ENCODE data around the gene VAMP5. TPM values are rescaled to one million over a fixed set of nuclear protein-coding genes. Genes with fewer than 3 reads are reported as not detected.

The VAMP5 gene
- total and polyA plus RNA-seq, 9 of the 15 experiments (the other 6 are each of a cell fraction or from before 2014, with no cell fraction given), result 0.54 to 1.9 (median 1.5) TPM; not detected in 2

- TF ChIP-seq, protein P1, sequence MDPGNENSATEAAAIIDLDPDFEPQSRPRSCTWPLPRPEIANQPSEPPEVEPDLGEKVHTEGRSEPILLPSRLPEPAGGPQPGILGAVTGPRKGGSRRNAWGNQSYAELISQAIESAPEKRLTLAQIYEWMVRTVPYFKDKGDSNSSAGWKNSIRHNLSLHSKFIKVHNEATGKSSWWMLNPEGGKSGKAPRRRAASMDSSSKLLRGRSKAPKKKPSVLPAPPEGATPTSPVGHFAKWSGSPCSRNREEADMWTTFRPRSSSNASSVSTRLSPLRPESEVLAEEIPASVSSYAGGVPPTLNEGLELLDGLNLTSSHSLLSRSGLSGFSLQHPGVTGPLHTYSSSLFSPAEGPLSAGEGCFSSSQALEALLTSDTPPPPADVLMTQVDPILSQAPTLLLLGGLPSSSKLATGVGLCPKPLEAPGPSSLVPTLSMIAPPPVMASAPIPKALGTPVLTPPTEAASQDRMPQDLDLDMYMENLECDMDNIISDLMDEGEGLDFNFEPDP (CRISPR knock-in tag; IDR thresholded peaks at IDR 0.05), result no peak
- TF ChIP-seq DACH1 (IDR thresholded peaks at IDR 0.05; ENCODE audit: partially characterized antibody), result no peak
- no peak for TF ChIP-seq NR2C2 (CRISPR knock-in tag; IDR thresholded peaks at IDR 0.05)
- TF ChIP-seq NR2C2 (tag; IDR thresholded peaks at IDR 0.05), result peak; percentile 90
- no peak for TF ChIP-seq CBX8 (IDR thresholded peaks at IDR 0.05; ENCODE audit: borderline replicate concordance, extremely low read depth, low read depth, low read length, poor library complexity, severe bottlenecking)
- TF ChIP-seq, protein P2, sequence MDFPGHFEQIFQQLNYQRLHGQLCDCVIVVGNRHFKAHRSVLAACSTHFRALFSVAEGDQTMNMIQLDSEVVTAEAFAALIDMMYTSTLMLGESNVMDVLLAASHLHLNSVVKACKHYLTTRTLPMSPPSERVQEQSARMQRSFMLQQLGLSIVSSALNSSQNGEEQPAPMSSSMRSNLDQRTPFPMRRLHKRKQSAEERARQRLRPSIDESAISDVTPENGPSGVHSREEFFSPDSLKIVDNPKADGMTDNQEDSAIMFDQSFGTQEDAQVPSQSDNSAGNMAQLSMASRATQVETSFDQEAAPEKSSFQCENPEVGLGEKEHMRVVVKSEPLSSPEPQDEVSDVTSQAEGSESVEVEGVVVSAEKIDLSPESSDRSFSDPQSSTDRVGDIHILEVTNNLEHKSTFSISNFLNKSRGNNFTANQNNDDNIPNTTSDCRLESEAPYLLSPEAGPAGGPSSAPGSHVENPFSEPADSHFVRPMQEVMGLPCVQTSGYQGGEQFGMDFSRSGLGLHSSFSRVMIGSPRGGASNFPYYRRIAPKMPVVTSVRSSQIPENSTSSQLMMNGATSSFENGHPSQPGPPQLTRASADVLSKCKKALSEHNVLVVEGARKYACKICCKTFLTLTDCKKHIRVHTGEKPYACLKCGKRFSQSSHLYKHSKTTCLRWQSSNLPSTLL (IDR thresholded peaks at IDR 0.05), result no peak
- 0 out of 2 replicates have a peak, but pooled peaks have one; percentile 17 for TF ChIP-seq ZNF212 (CRISPR knock-in tag; IDR thresholded peaks at IDR 0.05)
- TF ChIP-seq HDAC2 (IDR thresholded peaks at IDR 0.05), result peak; percentile 83
- peak; percentile 78; the same call in 1 of the 2 replicates for TF ChIP-seq ATF6 (CRISPR knock-in tag; IDR thresholded peaks at IDR 0.05)
- peak; percentile 62; the same call in 1 of the 2 replicates for TF ChIP-seq SIN3B (IDR thresholded peaks at IDR 0.05; ENCODE audit: low read depth)
- TF ChIP-seq RHOXF2B (CRISPR knock-in tag; conservative IDR thresholded peaks at IDR 0.05), result no peak
- no peak for TF ChIP-seq TAL1 (IDR thresholded peaks at IDR 0.05)
- no peak for TF ChIP-seq STAT6 (CRISPR knock-in tag; IDR thresholded peaks at IDR 0.05)
- TF ChIP-seq, protein P3, sequence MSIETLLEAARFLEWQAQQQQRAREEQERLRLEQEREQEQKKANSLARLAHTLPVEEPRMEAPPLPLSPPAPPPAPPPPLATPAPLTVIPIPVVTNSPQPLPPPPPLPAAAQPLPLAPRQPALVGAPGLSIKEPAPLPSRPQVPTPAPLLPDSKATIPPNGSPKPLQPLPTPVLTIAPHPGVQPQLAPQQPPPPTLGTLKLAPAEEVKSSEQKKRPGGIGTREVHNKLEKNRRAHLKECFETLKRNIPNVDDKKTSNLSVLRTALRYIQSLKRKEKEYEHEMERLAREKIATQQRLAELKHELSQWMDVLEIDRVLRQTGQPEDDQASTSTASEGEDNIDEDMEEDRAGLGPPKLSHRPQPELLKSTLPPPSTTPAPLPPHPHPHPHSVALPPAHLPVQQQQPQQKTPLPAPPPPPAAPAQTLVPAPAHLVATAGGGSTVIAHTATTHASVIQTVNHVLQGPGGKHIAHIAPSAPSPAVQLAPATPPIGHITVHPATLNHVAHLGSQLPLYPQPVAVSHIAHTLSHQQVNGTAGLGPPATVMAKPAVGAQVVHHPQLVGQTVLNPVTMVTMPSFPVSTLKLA (conservative IDR thresholded peaks at IDR 0.05), result peak; percentile 96 to 99
- no peak for TF ChIP-seq TSC22D4 (tag; IDR thresholded peaks at IDR 0.05)
- no peak for TF ChIP-seq SNRNP70 (optimal IDR thresholded peaks at IDR 0.05; ENCODE audit: low read depth, low read length)
- TF ChIP-seq MEF2D (tag; conservative IDR thresholded peaks at IDR 0.05; ENCODE audit: low read depth), result no peak
- TF ChIP-seq KLF6 (CRISPR knock-in tag; IDR thresholded peaks at IDR 0.05; ENCODE audit: borderline replicate concordance), result no peak
These were observed 18.4 kb downstream of the VAMP5 start, which contains the start of gene TMEM150A (continued) for GRCh38 chr2:85602476-85603234.

Measured in K562 (cell line).